ENCODE measurements around the gene PRDM5.

Gene PRDM5

GRCh38 chr4:120814886-120815285 is 107.6 kb downstream of the PRDM5 start:
- TF ChIP-seq ZBTB7A (IDR thresholded peaks at IDR 0.05; ENCODE audit: low read depth) (no peak), FOXM1 (IDR thresholded peaks at IDR 0.05; ENCODE audit: borderline replicate concordance, low read depth) (no peak)

GRCh38 chr4:120812216-120812615 is 110.3 kb downstream of the PRDM5 start:
- TF ChIP-seq EP300 (IDR thresholded peaks at IDR 0.05; ENCODE audit: borderline replicate concordance) (no peak), RAD21 (IDR thresholded peaks at IDR 0.05; ENCODE audit: low read depth) (no peak), TCF12 (IDR thresholded peaks at IDR 0.05; ENCODE audit: low read depth) (no peak), REST (IDR thresholded peaks at IDR 0.05; ENCODE audit: low read depth) (no peak), CREB1 (IDR thresholded peaks at IDR 0.05; ENCODE audit: low read depth) (no peak), TEAD4 (IDR thresholded peaks at IDR 0.05) (no peak), EGR1 (IDR thresholded peaks at IDR 0.05) (no peak)

GRCh38 chr4:120809518-120809917 is 113.0 kb downstream of the PRDM5 start:
- no peak for TF ChIP-seq YY1 (IDR thresholded peaks at IDR 0.05; ENCODE audit: low read depth)
- no peak for TF ChIP-seq NFIC (IDR thresholded peaks at IDR 0.05)
- TF ChIP-seq ZBTB7A (IDR thresholded peaks at IDR 0.05; ENCODE audit: low read depth): no peak
- TF ChIP-seq, protein P1, sequence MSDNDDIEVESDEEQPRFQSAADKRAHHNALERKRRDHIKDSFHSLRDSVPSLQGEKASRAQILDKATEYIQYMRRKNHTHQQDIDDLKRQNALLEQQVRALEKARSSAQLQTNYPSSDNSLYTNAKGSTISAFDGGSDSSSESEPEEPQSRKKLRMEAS (IDR thresholded peaks at IDR 0.05): no peak
- TF ChIP-seq TCF12 (IDR thresholded peaks at IDR 0.05; ENCODE audit: low read depth): no peak
- TF ChIP-seq USF1 (IDR thresholded peaks at IDR 0.05): no peak
- TF ChIP-seq EP300 (IDR thresholded peaks at IDR 0.05; ENCODE audit: borderline replicate concordance): no peak
- TF ChIP-seq FOXM1 (IDR thresholded peaks at IDR 0.05; ENCODE audit: borderline replicate concordance, low read depth): no peak
- TF ChIP-seq TAF1 (IDR thresholded peaks at IDR 0.05; ENCODE audit: low read depth): no peak
- TF ChIP-seq CREB1 (IDR thresholded peaks at IDR 0.05; ENCODE audit: low read depth): no peak
- TF ChIP-seq CEBPB (IDR thresholded peaks at IDR 0.05): no peak
- no peak for TF ChIP-seq RAD21 (IDR thresholded peaks at IDR 0.05; ENCODE audit: low read depth)
- TF ChIP-seq EGR1 (IDR thresholded peaks at IDR 0.05): no peak
- no peak for TF ChIP-seq TEAD4 (IDR thresholded peaks at IDR 0.05)
- TF ChIP-seq REST (IDR thresholded peaks at IDR 0.05; ENCODE audit: low read depth): no peak

DNA sequence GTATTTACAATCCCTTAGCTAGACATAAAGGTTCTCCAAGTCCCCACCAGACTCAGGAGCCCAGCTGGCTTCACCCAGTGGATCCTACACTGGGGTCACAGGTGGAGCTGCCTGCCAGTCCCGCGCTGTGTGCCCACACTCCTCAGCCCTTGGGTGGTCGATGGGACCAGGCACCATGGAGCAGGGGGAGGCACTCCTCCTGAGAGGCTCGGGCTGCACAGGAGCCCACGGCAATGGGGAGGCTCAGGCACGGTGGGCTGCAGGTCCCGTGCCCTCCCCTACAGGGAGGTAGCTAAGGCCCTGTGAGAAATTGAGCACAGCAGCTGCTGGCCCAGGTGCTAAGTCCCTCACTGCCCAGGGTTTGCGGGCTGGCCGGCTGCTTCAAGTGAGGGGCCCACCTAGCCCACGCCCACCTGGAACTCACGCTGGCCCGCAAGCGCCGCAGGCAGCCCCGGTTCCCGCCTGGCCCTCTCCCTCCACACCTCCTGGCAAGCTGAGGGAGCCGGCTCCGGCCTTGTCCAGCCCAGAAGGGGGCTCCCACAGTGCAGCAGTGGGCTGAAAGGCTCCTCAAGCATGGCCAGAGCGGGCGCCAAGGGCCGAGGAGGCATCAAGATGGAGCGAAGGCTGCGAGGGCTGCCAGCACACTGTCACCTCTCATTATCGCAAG is 113.9 kb downstream of the PRDM5 start:
- no peak for TF ChIP-seq FOXM1 (IDR thresholded peaks at IDR 0.05; ENCODE audit: borderline replicate concordance, low read depth)
- no peak for TF ChIP-seq USF1 (IDR thresholded peaks at IDR 0.05)
- no peak for TF ChIP-seq REST (IDR thresholded peaks at IDR 0.05; ENCODE audit: low read depth)
- TF ChIP-seq TAF1 (IDR thresholded peaks at IDR 0.05; ENCODE audit: low read depth): no peak
- no peak for TF ChIP-seq TCF12 (IDR thresholded peaks at IDR 0.05; ENCODE audit: low read depth)
- TF ChIP-seq RAD21 (IDR thresholded peaks at IDR 0.05; ENCODE audit: low read depth): no peak
- TF ChIP-seq EGR1 (IDR thresholded peaks at IDR 0.05): no peak
- TF ChIP-seq, protein P1 (IDR thresholded peaks at IDR 0.05): no peak
- no peak for TF ChIP-seq EP300 (IDR thresholded peaks at IDR 0.05; ENCODE audit: borderline replicate concordance)
- no peak for TF ChIP-seq ZBTB7A (IDR thresholded peaks at IDR 0.05; ENCODE audit: low read depth)
- no peak for TF ChIP-seq TEAD4 (IDR thresholded peaks at IDR 0.05)
